HepG2 (cell line): ENCODE results near the gene PLAGL2. TPM values are rescaled to one million over a fixed set of nuclear protein-coding genes. Genes with fewer than 3 reads are reported as not detected.
"Not testable (repeated sequence)": the region's sequence is repeated elsewhere in the genome, so short reads cannot be mapped to it uniquely, and the experiment has no call there.

Experiments used
- ATAC-seq: fragments of 200-7000 bp; cut with Tn5 transposase; 3 replicates; pipeline ENCODE4 v1.9.1; 2020; ENCODE audit warnings: mild to moderate bottlenecking, moderate library complexity
- BruUV-seq: library from RNA; stranded (reverse); fragments of 400-500 nt; replicated peaks from 2 replicates; lab custom pipeline; 2021; lab: Mats Ljungman, UMichigan
- CTCF ChIA-PET: fragments of 300-600 bp; formaldehyde crosslinking; extraction: SDS; loops from one replicate; lab custom pipeline; 2021; ENCODE audit warnings: low total read pairs, inconsistent platforms, low intra/inter-chr PET ratio; lab: Yijun Ruan, JAX
- POLR2A ChIA-PET: fragments of 350-600 bp; sonication (Branson Sonifier 250); formaldehyde crosslinking; loops from one replicate; lab custom pipeline; 2020; ENCODE audit warnings: antibody characterized with exemption, inconsistent platforms; lab: Yijun Ruan, JAX
- DNase-seq: peaks from one replicate; pipeline ENCODE4 v3.0.0-alpha.2; 2015; ENCODE audit warnings: low spot score
- FAIRE-seq: peaks from 3 replicates; lab custom pipeline; 2011; peaks lifted over from hg19 to GRCh38; lab: Jason Lieb, UNC
- H2AFZ ChIP-seq: one replicate; pipeline ENCODE4 v1.6.1; 2011; ENCODE audit warnings: low read length, inconsistent platforms
- H3K27ac ChIP-seq: fragments of 300-600 bp; 3 replicates; pipeline ENCODE4 v1.8.0; 2011; ENCODE audit warnings: mixed run types, mild to moderate bottlenecking, mixed read lengths, low read length, inconsistent platforms; ENCODE audit not compliant: insufficient read depth; ENCODE audit errors: extremely low read length
- H3K27me3 ChIP-seq, 2 experiments: fragments of 200-600 bp in 1 of 2; 2 replicates in 1 of 2; 3 replicates in 1 of 2; pipeline versions ENCODE4 v1.6.0 to v1.8.0; 2011; ENCODE audit warnings: low read length in 2 of 2, mild to moderate bottlenecking in 2 of 2, moderate library complexity in 2 of 2, inconsistent platforms in 1 of 2; ENCODE audit not compliant: insufficient read depth in 2 of 2, control insufficient read depth in 1 of 2
- H3K36me3 ChIP-seq, 2 experiments: fragments of 200-600 bp in 1 of 2; replicated peaks in 1 of 2; 2 replicates in 1 of 2; 3 replicates in 1 of 2; pipeline versions ENCODE4 v1.5.1 to v1.8.0; 2011; ENCODE audit warnings: low read length in 2 of 2, inconsistent platforms in 1 of 2; ENCODE audit not compliant: insufficient read depth in 2 of 2, control insufficient read depth in 1 of 2
- H3K4me1 ChIP-seq: 2 replicates; pipeline ENCODE4 v1.5.1; 2012; ENCODE audit warnings: low read length, inconsistent platforms; ENCODE audit not compliant: insufficient read depth
- H3K4me2 ChIP-seq: 2 replicates; pipeline ENCODE4 v1.6.0; 2011; ENCODE audit warnings: low read depth, low read length, inconsistent platforms
- H3K4me3 ChIP-seq, 3 experiments: fragments of 200-600 bp in 1 of 3; sonication (generic), shearing (Covaris generic) in 1 of 3; replicated peaks in 1 of 3; 2 replicates each; pipeline ENCODE4 v1.5.1; 2011 to 2016; ENCODE audit warnings: low read length in 3 of 3, inconsistent platforms in 2 of 3, low read depth in 2 of 3, mild to moderate bottlenecking in 2 of 3, control low read depth in 1 of 3, mixed read lengths in 1 of 3; ENCODE audit not compliant: insufficient read depth in 1 of 3
- H3K79me2 ChIP-seq: one replicate; pipeline ENCODE4 v1.6.1; 2011; ENCODE audit warnings: low read length, inconsistent platforms; ENCODE audit not compliant: insufficient read depth
- H3K9ac ChIP-seq: 2 replicates; pipeline ENCODE4 v1.6.0; 2011; ENCODE audit warnings: mild to moderate bottlenecking, low read depth, low read length, inconsistent platforms; ENCODE audit not compliant: insufficient read depth
- H3K9me3 ChIP-seq: 2 replicates; pipeline ENCODE4 v1.5.1; 2012; ENCODE audit warnings: mild to moderate bottlenecking, low read length
- H4K20me1 ChIP-seq: 2 replicates; pipeline ENCODE4 v1.6.0; 2011; ENCODE audit warnings: inconsistent platforms, mild to moderate bottlenecking, low read length, moderate library complexity; ENCODE audit not compliant: insufficient read depth
- POLR2G ChIP-seq: fragments of 200-400 bp; formaldehyde crosslinking; IDR thresholded peaks from 2 replicates; pipeline ENCODE4 v1.6.1; 2018; ENCODE audit warnings: mild to moderate bottlenecking, low read depth, low read length, moderate library complexity
- RBM22 ChIP-seq: fragments of 200-400 bp; formaldehyde crosslinking; optimal IDR thresholded peaks from 2 replicates; pipeline ENCODE3; 2017; ENCODE audit warnings: mild to moderate bottlenecking, low read length, moderate library complexity
- SMAD9 ChIP-seq: sonication (generic); formaldehyde crosslinking; IDR thresholded peaks from 2 replicates; pipeline ENCODE4 v1.5.1; 2020; ENCODE audit warnings: mild to moderate bottlenecking, missing genetic modification reagents
- ZC3H13 ChIP-seq: sonication (generic); formaldehyde crosslinking; IDR thresholded peaks from 2 replicates; pipeline ENCODE4 v1.8.1; 2023; ENCODE audit warnings: mild to moderate bottlenecking, missing genetic modification reagents, moderate library complexity
- ZNF446 ChIP-seq: sonication (generic); formaldehyde crosslinking; IDR thresholded peaks from 2 replicates; pipeline ENCODE4 v1.5.0; 2020; ENCODE audit warnings: mild to moderate bottlenecking, missing genetic modification reagents
- ZNF883 ChIP-seq: sonication (generic); formaldehyde crosslinking; IDR thresholded peaks from 2 replicates; pipeline ENCODE4 v1.5.1; 2020; ENCODE audit warnings: mild to moderate bottlenecking, missing genetic modification reagents; ENCODE audit errors: not compliant biosample characterization
- WGBS: methylation state at CpG from one replicate; pipeline ENCODE4 v1.1.6; 2017; ENCODE audit warnings: low lambda C conversion rate; 5-methylcytosine and 5-hydroxymethylcytosine counted together
- in situ Hi-C: cut with HindIII; loops from 2 replicates; pipeline ENCODE4 v1.10.0; 2017; ENCODE audit warnings: low pct_unique_long_range_greater_than_20kb; ENCODE audit not compliant: extremely low pct_ligation_motif_present
- intact Hi-C: fragments of 100-400 bp; cut with micrococcal nuclease; formaldehyde crosslinking; loops from one replicate; pipeline ENCODE4 v1.10.0; 2022; ENCODE audit not compliant: unreplicated experiment
- polyA plus RNA-seq, 8 experiments: library from polyadenylated mRNA; depleted of rRNA in 3 of 8; stranded (reverse) in 7 of 8; unstranded in 1 of 8; fragments of >200 nt; fragmentation: Illumina TruSeq in 4 of 8; extraction: Trizol in 4 of 8; gene quantifications; 2 replicates each; pipeline versions ENCODE4 v1.2.1 to v1.2.3, GENCODE V29; 2011 to 2016; ENCODE audit warnings: low read depth in 4 of 8, missing spikeins in 1 of 8, mixed read lengths in 1 of 8; ENCODE audit not compliant: insufficient read depth in 1 of 8
- total RNA-seq, 5 experiments: library from RNA; depleted of rRNA; stranded (reverse); fragments of >200 nt; fragmentation: Illumina TruSeq; extraction: Trizol; gene quantifications; 2 replicates each; pipeline ENCODE4 v1.2.3, GENCODE V29; 2016; ENCODE audit warnings: low read depth in 1 of 5

Gene PLAGL2
- total and polyA plus RNA-seq, 2 of the 13 experiments (the other 11 are each of a cell fraction or from before 2014, with no cell fraction given), result 15.2 to 15.3 TPM

DNA sequence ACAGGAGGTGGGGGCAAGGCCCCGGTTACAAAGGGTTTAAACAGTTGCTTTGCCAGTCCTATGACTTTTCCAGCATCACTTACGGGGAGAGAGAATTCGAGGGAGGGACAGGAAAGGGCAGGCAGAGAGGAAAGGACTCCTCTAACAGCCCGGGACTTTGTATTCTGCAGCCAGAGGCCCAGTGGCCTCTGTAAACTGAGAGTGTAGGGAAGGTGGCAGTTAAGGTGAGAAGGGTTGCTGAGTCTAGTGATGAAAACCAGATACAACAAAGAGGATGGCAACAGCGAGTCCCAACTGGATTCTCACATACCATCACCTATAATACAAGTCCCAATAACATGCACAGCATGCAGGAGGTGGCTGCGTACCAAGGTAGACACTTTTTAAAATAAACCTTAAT, 13.5 kb downstream of the PLAGL2 start:
- no peak overlapping the region for H2AFZ ChIP-seq
- H3K9me3 ChIP-seq, result no peaks in the 10 kb centered on the region
- H3K4me2 ChIP-seq, result no peak overlapping the region
- H3K4me3 ChIP-seq, result no peak overlapping the region
- peaks cover 25% of the 10 kb centered on the region for H3K4me1 ChIP-seq
- BruUV-seq, result no TSS peak
- H3K27ac ChIP-seq, result no peak overlapping the region
- POLR2A ChIA-PET, result interaction anchor here (1.2 kb wide), 1 partner anchor 12 kb away, joined by 5 read pairs; no protein-coding TSS in a partner anchor
- H3K79me2 ChIP-seq, result peaks cover 4% of the 10 kb centered on the region
- no peak for DNase-seq
- H3K27me3 ChIP-seq, result no peaks in the 10 kb centered on the region
- no peak for ATAC-seq
- TF ChIP-seq SMAD9 (CRISPR knock-in tag), result no peak
- TF ChIP-seq, all 625 proteins: peak for 0
- Histone ChIP-seq H3K36me3 (peaks cover 38 to 57% of the 10 kb centered on the region in 2 experiments), H3K9ac (no peak overlapping the region), H4K20me1 (peaks cover 19% of the 10 kb centered on the region)
- intact Hi-C loops, result no loop called here
- 95% methylated on average over 6 of the region's 6 CpGs for WGBS
- in situ Hi-C loops, result no loop called here
- no peak for FAIRE-seq
- CTCF ChIA-PET, result no interaction called here

DNA sequence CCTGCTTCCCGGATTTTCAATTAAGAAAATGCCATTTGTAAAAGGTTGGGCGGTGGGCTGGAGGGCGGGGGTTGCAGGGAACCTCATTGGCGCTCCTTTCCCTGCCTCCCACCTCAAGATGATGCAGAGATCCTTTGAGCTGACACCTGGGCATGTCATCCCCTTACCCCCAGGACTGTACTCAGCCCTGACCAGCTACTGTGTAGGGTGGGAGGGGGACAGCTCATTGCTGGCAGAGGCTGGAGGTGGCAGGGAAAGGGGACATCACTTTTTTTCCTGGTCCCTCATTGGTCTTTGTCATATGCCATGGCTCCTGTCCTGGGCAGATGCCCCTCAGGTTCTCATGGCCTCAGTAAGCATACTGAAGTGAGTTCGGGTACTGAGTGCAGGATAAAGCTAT, 14.2 kb downstream of the PLAGL2 start:
- FAIRE-seq, H3K9ac ChIP-seq, H3K9me3 ChIP-seq, H3K4me3 ChIP-seq, H3K4me2 ChIP-seq, H3K27me3 ChIP-seq, intact Hi-C loops, BruUV-seq, H3K79me2 ChIP-seq, CTCF ChIA-PET, ATAC-seq, H3K27ac ChIP-seq, in situ Hi-C loops, H2AFZ ChIP-seq, DNase-seq: not testable (repeated sequence)
- peaks cover 14% of the 10 kb centered on the region for H4K20me1 ChIP-seq
- peak; percentile 62 for TF ChIP-seq RBM22
- 0 out of 2 replicates have a peak, but pooled peaks have one; percentile 47 for TF ChIP-seq ZNF446
- TF ChIP-seq ZC3H13 (CRISPR knock-in tag), result peak; percentile 86
- TF ChIP-seq ZNF883 (CRISPR knock-in tag), result peak; percentile 17
- TF ChIP-seq POLR2G, result 0 out of 2 replicates have a peak, but pooled peaks have one; percentile 30
- H3K36me3 ChIP-seq, result peaks cover 34 to 51% of the 10 kb centered on the region in 2 experiments
- H3K4me1 ChIP-seq, result peaks cover 22% of the 10 kb centered on the region
- POLR2A ChIA-PET, result interaction anchor here (0.6 to 0.9 kb wide), 2 partner anchors 12 to 176 kb away, joined by 3 to 4 read pairs; no protein-coding TSS in a partner anchor
- 96% methylated on average over 5 of the region's 5 CpGs for WGBS
